ENCODE results near the gene RASA3.
"Not testable (repeated sequence)": the region's sequence is repeated elsewhere in the genome, so short reads cannot be mapped to it uniquely, and the experiment has no call there.

The RASA3 gene

GRCh38 chr13:114023716-114024602 is 108.5 kb downstream of the RASA3 start:
- no peak for DNase-seq (ENCODE audit: low read depth in 1 of 2, low spot score in 1 of 2)

GRCh38 chr13:114022876-114023275 is 109.5 kb downstream of the RASA3 start:
- no peak for DNase-seq (ENCODE audit: low read depth in 1 of 2, low spot score in 1 of 2)

DNA sequence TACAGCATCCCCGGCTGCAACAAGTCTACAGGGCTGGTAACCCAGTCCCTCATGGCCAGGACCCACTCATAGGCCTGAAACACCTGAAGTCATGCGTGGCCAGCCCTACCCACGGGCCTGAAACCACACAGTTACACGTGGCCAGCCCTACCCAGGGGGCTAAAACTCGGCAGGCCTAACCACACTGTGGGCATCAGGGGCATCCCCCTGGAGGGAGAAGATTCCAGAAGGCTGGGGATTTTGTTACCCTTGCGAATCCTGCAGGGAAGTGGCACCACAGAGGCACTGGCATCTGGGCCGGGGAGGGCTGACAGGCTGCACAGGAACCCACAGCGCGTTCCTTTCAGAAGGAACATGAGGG is 110.1 kb downstream of the RASA3 start:
- DNase-seq (ENCODE audit: low read depth in 1 of 2, low spot score in 1 of 2), result no peak

DNA sequence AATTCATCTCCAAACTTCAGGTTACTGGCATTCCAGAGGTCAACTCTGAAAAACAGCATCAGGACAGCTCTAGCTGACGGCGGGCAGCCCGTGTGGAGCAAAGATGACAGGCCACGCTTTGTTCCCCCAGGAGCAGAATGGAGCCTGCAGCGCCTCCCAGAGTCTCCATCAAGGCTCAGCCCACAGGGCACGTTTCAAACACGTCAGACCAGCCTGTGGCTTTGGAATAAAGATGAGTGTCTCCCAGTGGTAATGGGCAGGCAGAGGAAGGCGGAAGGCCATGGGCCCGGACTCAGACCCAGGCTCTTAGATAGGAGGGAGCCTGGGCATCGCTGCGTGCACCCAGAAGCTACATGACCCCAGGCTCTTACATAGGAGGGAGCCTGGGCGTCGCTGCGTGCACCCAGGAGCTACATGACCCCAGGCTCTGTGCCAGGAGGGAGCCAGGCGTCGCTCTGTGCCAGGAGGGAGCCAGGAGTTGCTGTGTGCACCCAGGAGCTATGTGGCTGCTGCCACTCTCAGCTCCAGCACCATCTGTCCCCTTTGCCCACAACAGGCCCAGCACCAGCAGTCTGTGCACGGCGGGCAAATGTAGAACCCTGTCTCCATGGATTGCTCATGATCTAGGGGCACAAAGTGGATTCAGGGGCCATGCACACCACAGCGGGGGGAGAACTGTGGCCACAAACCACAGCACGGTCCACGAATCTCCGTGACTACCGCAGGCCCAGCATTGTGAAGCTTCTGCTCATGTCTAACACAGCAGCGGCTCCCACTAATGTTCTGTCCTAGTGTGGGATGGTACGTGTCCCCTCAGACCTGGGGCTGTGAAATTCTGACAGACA is 110.7 kb downstream of the RASA3 start:
- no peak for DNase-seq (ENCODE audit: low read depth in 1 of 2, low spot score in 1 of 2)

GRCh38 chr13:114020750-114021463 is 111.5 kb downstream of the RASA3 start:
- DNase-seq (ENCODE audit: low read depth in 1 of 2, low spot score in 1 of 2), result no peak

DNA sequence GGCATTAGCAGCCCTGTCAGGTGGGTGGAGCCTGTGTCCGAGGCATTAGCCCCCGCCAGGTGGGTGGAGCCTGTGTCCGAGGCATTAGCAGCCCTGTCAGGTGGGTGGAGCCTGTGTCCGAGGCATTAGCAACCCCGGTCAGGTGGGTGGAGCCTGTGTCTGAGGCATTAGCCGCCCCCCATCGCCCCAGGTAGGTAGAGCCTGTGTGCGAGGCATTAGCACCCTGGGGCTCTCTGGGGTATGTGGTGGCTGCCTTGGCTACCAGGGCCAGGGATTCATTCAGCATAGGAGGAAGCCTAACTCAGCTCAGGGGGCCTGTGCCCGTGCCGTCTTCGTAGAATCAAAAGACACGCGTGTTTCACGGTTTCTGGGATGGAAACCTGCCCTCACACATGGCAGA is 112.3 kb downstream of the RASA3 start:
- not testable (repeated sequence) for DNase-seq (ENCODE audit: low read depth in 1 of 2, low spot score in 1 of 2)

GRCh38 chr13:114019367-114019766 is 113.1 kb downstream of the RASA3 start:
- DNase-seq (ENCODE audit: low read depth in 1 of 2, low spot score in 1 of 2), result peak in 1 of 2 donors; percentile 42

DNA sequence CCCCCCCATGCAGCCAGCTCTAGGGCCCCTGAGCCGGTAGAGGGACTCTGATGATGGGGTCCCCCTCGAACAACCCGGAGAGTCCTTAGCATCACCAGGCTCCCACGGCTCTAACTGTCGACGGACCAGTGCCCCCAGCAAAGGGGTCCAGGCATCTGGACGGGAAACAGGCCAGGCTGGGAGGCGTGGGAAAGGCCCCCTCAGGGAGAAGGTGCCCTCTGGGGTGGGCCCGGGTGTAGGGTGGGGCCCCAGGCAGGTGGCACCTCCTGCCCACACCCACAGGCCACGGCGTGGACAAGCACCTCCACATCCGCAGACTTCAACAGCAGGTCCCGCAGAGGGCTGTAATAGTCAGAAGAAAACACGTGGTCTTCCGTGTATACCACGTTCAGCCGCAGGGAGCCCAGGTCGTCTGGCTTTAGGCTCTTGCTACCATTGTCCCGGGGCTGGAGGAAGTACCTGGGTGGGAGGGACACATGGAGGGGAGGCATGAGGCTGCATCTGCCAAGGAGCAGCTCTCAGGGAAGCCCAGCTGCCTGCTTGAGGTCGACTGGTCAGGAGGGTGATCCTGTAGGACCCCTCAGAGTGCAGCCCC is 113.9 kb downstream of the RASA3 start:
- DNase-seq (ENCODE audit: low read depth in 1 of 2, low spot score in 1 of 2), result no peak

- no peak for DNase-seq (ENCODE audit: low read depth in 1 of 2, low spot score in 1 of 2)
Measured at GRCh38 chr13:114017966-114018365, 114.5 kb downstream of the RASA3 start.

DNA sequence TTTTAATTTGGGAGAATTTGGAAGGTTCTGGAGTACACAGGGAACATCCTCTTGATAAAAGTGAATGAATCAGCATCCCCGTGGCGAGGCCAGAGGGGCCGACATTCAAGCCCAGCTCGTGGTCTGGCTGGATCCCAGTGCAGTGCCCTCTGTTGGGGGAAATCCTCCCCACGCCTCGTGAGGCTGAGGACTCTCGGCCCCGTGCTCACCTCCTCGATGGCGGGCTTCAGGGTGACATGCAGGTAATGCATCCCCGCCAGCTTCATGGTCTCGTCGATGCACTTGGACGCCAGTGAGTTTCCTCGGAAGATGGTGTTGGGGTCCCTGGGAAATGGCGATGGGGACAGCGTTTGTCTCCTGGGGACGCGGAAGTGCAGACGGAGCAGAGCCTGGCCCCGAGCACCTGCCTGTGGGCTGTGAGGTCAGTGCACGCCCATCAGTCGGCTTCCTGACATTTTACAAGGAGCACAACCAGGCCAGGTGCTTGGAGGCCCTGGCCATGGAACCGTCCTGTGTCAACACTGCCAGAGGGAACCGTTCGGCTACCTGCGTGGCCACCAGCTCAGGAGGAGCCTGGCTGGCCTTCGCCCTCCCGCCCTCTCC is 115.3 kb downstream of the RASA3 start:
- no peak for DNase-seq (ENCODE audit: low read depth in 1 of 2, low spot score in 1 of 2)

DNA sequence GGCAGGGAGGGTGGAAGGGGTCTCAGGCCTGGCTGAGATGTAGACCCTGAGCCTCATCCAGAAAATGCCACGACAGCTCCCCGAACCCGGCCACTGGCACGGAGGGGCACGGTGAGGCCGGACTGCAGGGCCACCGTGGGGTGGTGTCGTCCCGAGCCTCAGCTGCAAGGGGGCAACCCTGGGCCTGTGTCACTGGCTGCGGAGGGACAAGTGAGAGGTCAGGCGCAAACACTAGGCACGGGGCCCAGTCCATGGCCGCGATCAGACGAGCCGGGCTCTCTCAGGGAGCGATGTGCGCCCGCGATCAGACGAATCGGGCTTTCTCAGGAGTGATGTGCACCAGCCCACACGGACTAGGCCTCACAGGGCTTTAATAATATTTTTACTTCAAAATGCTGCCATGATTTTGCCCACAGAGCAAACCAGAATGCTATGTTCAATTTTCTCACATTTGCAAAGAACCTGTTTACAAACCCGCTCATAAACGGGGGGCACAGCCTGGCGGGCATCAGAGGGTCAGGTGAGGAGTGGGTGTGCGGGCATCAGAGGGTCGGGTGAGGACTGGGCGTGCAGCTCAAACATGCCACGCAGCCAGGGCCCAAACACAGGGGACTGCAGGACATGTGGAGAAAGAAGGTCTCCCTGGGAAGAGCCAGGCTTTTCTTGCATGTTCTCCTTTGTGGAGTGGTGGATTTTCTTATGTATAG is 115.9 kb downstream of the RASA3 start:
- DNase-seq (ENCODE audit: low read depth in 1 of 2, low spot score in 1 of 2), result no peak

- DNase-seq (ENCODE audit: low read depth in 1 of 2, low spot score in 1 of 2), result no peak
Measured at GRCh38 chr13:114015969-114016295, 116.5 kb downstream of the RASA3 start.

DNA sequence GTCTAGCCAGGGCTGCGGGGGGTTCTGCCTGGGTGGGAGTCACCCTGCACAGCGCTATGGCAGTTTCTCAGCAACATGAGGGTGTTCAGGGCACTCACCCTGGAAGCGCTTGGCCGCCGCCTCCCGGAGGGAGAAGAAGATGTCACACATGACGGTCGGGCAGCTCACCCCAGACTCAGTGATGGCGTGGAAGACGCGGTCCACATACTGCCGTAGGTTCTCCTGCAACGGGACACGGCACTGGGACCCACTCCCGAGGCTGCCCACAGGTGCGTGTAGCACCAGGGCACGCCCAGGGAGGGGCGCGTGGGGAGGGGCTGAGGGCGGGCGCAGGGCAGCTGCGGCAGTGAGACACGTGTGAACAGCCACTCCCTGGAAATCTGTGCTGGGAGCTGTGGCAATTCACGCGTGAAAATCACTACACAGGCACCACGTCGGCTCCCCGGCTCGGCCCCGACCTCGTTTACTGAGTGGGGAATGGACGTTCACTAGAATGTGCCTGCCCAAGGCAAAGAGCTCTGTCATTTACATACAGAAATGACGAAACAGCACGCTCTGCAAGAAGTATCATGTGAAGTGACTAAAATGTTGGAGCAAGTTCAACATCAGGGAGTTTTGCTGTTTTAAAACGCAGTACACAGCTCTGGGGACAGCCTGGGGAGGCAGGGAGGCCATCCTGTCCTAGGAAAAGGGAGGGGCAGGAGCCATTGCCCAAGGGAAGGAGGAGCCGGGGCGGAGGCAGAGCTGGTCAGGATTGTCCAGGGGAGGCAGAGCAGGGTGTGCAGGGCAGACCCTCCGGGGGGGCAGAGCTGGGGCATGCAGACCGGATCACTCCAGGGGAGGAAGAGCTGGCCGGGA is 117.1 kb downstream of the RASA3 start:
- DNase-seq (ENCODE audit: low read depth in 1 of 2, low spot score in 1 of 2), result no peak

GRCh38 chr13:114013952-114014629 is 118.3 kb downstream of the RASA3 start:
- DNase-seq (ENCODE audit: low read depth in 1 of 2, low spot score in 1 of 2), result no peak

DNA sequence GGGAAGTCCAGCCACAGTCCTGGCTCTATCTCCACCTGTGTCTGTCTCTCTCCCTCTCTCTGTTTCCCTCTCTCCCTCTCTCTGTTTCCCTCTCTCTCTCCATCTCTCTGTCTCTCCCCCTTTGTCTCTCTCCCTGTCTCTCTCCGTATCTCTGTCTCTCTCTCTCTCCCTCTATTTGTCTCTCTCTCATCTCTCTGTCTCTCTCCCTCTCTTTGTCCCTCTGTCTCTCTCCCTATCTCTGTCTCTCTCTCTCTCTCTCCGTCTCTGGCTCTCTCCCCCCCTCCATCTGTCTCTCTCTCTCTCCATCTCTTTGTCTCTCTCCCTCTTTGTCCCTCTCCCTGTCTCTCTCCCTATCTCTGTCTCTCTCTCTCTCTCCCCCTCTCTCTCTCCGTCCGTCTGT is 119.1 kb downstream of the RASA3 start:
- no peak for DNase-seq (ENCODE audit: low read depth in 1 of 2, low spot score in 1 of 2)

GRCh38 chr13:114012921-114013320 is 119.5 kb downstream of the RASA3 start:
- DNase-seq (ENCODE audit: low read depth in 1 of 2, low spot score in 1 of 2), result no peak

GRCh38 chr13:114012141-114012540 is 120.3 kb downstream of the RASA3 start:
- no peak for DNase-seq (ENCODE audit: low read depth in 1 of 2, low spot score in 1 of 2)

DNA sequence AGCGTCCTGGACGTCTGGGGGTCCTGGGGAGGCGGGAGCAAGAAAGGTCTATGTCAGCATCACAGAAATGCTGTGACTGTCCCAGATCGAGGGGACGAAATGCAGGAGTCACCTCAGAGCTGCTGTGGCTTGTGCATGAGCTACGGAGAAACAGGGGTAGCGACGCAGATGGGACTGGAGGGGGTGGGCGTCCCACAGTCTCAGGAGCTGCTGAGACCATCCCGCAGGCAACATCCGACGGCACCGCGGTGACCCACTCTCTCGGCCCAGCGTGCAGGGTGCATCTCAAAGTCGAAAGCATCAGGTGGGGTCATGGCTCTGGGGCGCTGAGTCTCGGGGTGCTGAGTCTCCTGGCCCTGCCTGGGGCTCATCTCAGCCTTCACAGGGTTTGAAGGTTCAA is 121.2 kb downstream of the RASA3 start:
- DNase-seq (ENCODE audit: low read depth in 1 of 2, low spot score in 1 of 2), result no peak
